GM12874 (cell line): Measurements from ENCODE around the gene USP7.
A peak's percentile ranks its signal among the peaks of the same experiment; 100 is the strongest.

Experiments used
- TF ChIP-seq, protein P1 (sequence below): IDR thresholded peaks from 2 replicates; pipeline ENCODE4 v1.5.1; 2011; ENCODE audit warnings: low read depth, mild to moderate bottlenecking, control low read depth, low read length, moderate library complexity; ENCODE audit not compliant: insufficient read depth

USP7 gene

DNA sequence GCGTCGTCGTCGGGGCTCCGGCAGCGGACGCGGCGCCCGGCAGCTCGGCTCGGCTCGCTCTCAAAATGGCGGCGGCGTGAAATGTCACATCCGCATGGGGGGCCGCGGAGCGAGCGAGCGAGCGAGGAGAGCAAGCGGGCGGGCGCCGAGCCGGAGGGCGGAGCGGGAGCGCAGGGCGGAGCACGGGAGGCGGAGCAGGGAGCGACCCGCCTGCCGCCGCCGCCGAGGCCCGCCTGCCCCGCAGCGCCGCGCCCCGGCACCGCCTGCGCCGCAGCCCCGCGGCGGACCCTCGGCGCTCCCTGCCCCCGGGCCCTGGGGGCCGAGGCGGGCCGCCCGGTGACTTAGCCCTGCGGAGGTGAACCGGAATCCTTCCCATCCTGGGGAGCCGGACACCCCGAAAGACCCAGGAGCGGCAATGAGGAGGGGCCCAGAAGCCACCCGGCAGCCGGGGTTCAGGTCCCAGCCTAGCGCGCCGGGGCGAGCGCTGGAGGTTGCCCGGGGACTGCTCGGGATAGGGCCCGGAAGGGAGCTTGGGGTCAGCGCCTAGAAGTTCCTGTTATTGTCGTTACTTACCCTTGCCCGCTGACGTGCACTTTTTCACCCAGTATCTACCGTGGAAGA is at the start of gene USP7:
TSS of gene USP7 (minus strand) at position 86 of the 621 bp plus-strand sequence. CDS start 621 bp downstream, outside the sequence.
- TF ChIP-seq, protein P1, sequence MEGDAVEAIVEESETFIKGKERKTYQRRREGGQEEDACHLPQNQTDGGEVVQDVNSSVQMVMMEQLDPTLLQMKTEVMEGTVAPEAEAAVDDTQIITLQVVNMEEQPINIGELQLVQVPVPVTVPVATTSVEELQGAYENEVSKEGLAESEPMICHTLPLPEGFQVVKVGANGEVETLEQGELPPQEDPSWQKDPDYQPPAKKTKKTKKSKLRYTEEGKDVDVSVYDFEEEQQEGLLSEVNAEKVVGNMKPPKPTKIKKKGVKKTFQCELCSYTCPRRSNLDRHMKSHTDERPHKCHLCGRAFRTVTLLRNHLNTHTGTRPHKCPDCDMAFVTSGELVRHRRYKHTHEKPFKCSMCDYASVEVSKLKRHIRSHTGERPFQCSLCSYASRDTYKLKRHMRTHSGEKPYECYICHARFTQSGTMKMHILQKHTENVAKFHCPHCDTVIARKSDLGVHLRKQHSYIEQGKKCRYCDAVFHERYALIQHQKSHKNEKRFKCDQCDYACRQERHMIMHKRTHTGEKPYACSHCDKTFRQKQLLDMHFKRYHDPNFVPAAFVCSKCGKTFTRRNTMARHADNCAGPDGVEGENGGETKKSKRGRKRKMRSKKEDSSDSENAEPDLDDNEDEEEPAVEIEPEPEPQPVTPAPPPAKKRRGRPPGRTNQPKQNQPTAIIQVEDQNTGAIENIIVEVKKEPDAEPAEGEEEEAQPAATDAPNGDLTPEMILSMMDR = no peak

DNA sequence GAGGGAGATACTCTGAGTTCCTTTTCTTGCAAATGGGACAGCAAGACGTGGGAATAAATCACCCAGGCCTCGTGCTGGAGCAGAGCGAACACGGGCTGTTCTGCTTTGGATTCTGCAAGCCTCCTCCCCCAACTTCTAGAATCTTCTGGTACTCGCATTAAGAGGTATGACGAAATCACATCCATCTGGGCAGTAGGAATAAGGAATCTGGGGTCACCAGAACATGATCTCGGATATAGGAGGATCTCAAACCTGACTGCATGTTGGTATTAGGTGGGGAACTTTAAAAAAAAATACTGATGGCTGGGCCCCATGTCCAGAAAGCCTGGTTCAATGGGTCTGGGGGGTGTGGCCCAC is 49.8 kb upstream of the USP7 start:
- TF ChIP-seq, protein P1 = no peak

DNA sequence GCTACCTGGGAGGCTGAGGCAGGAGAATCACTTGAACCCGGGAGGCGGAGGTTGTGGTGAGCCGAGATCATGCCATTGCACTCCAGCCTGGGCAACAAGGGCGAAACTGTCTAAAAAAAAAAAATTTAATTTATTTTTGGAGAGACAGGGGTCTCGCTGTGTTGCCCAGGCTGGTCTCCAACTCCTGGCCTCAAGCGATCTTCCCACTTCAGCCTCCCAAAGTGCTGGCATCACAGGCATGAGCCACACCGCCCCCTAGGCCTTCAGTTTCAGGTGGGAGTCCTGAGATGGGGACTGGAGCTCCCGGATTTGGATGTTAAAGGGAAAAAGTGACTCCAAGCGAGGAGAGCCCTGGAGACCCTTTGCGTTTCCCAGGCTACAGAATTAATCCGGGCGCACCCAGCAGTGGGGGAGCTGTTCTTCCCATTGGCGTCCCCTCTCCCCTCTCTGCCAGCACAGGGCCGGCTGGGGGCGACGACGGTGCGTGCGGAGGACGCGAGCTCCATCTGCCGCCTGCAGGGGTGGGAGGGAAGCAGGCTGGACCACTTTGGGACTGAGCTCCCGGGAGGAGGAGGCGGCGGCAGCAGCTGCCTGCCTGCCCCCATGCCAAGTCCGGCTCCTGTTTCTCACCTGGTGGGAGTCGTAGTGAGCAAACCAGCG is 49.3 kb upstream of the USP7 start:
- TF ChIP-seq, protein P1 = no peak

DNA sequence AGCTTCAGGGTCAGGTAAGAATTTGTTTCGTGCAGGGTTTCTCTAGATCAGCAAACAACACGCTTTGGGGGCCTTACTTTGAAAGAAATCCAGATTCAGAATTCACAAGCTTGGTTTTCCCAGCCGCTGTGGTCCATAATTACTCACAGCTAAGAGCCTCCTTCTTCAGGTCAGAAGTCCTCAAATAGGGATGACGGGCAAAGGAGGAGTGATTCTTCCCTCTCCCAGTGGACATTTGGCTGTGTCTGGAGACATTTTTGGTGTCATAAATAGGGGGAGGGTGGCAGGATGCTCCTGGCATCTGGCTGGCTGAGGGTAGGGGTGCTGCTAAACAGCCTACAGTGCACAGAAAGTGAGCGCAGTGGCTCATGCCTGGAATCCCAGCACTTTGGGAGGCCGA is 48.6 kb upstream of the USP7 start:
- TF ChIP-seq, protein P1 = no peak

DNA sequence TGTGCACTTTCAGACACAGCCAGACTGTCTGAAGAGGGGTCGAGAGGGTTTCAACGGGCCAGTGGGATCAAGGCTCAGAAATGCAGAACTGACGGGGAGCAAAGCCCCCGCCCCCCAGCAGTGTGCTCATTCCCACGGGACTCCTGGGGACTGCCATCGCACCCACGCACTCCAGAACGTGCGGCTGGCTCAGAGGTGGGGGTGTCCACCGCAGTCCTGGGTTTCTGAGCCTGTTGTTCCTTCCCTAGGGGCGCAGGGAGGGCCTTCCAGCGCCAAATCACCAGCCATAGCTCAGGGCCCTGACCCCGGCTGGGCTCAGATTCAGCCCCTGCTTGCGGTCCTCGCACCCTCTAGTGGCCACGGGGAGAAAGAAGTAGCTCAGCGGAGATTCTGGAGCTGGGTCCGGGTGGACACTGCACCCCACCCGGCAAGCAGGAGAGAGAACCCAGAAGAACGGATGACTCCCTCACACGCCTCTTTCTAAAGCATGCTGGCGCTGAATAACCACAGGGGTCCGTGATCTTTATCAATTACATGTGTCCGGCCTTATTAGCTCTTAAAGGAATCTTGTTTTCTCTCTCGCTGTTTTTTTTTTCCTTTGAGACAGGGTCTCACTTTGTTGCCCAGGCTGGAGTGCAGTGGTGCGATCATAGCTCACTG is 45.0 kb upstream of the USP7 start:
- TF ChIP-seq, protein P1 = peak; percentile 94

DNA sequence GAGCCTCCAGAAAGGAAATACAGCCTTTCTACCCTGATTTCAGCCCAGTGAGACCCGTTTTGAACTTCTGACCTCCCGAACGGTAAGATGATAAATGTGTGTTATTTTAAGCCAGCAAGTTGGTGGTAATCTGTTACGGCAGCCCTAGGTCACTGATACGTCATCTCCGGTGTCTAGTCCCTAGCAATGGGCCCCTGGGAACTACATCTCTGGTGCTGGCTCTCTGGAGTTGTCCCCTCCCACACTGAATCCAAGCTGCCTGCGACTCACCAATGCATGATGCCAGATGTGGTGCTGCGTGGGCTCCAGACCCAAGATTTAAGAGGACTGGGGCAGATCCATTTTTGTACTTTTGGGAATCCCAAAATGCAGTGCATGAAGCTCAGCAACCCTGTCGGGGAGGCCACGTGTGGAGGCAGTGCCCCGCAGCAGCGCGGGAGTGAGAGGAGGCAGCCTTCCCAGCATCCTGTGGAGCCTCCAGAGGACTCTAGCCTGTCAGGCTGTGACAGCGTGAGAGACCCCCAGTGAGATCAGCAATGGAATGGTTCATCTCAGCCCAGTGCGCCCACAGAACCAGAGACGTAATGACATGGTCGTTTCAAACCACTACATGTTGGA is 43.6 kb upstream of the USP7 start:
- TF ChIP-seq, protein P1 = no peak

DNA sequence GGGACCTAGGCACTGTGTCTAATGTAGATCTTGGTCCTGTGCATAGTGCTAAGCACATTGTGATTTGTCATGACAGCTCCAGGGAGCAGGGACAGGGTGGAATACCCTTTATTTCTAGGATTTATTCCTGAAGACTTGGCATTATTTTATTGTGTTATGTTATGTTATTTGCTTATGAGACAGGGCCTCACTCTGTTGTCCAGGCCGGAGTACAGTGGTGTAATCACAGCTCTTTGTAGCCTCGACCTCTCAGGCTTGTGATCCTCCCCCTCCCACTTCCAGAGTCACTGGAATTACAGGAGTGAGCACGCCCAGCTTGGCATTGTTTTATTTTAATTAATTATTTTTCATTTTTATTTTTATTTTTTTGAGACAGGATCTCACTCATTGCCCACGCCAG is 40.5 kb upstream of the USP7 start:
- TF ChIP-seq, protein P1 = no peak
